ENCODE measurements around the gene LYPD5.

- TF ChIP-seq SMC3 (IDR thresholded peaks at IDR 0.05) (no peak), CTCF (IDR thresholded peaks at IDR 0.05) (no peak), BCL3 (IDR thresholded peaks at IDR 0.05) (no peak), POLR2A (IDR thresholded peaks at IDR 0.05; ENCODE audit: low read length) (no peak), CBX2 (IDR thresholded peaks at IDR 0.05; ENCODE audit: borderline replicate concordance, low read depth) (no peak), RCOR1 (IDR thresholded peaks at IDR 0.05; ENCODE audit: low read depth, low read length) (no peak), PHF8 (IDR thresholded peaks at IDR 0.05; ENCODE audit: borderline replicate concordance, low read depth) (no peak), EP300 (IDR thresholded peaks at IDR 0.05) (no peak), CHD4 (IDR thresholded peaks at IDR 0.05; ENCODE audit: borderline replicate concordance) (no peak), CBX8 (IDR thresholded peaks at IDR 0.05) (no peak)
- TF ChIP-seq, protein P1, sequence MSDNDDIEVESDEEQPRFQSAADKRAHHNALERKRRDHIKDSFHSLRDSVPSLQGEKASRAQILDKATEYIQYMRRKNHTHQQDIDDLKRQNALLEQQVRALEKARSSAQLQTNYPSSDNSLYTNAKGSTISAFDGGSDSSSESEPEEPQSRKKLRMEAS (IDR thresholded peaks at IDR 0.05), result no peak
These were observed 36.9 kb upstream of the LYPD5 start for GRCh38 chr19:43839139-43839538.
